ENCODE measurements around the gene DAAM2. TPM values are rescaled to one million over a fixed set of nuclear protein-coding genes. Genes with fewer than 3 reads are reported as not detected.

DAAM2 gene
- total RNA-seq, 1 experiment from 2014 or later = not detected

DNA sequence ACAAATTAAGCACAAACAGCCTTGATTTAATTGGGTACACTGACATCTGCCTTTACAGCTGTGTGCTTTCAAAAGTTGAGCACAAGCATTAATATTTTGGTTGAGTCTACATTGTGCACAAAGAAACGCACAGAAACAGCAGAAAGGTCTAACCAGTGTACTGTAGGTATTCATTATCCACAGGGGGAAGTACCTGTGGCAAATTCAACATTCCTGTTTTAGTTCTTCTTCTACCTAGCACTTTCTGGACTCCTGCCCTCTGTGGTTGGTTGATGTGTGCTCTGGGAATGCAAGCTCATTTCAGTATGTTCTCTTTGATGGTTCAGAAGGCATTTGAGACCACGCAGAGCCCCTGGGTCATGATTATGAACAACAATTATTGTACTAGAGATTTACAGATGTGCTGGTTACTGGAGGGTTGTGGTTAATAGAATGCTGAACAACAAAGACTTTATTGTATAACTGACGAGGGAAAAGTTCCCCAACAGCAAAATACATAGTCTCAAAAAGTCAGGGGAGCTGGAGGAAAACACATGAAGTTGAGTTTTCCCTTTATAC lies 26.6 kb upstream of the DAAM2 start:
- Mint-ChIP-seq H3K4me1 (ENCODE audit: low read depth, unreplicated experiment) (no peaks in the 10 kb centered on the region), H3K36me3 (ENCODE audit: insufficient read depth, unreplicated experiment) (no peaks in the 10 kb centered on the region), H3K27me3 (ENCODE audit: insufficient read depth, unreplicated experiment) (peaks cover 6% of the 10 kb centered on the region), H3K27ac (ENCODE audit: unreplicated experiment) (no peak overlapping the region), H3K4me3 (ENCODE audit: unreplicated experiment) (no peak overlapping the region), H3K9me3 (ENCODE audit: unreplicated experiment) (no peaks in the 10 kb centered on the region)
- H3K4me3 ChIP-seq (ENCODE audit: low read depth, low read length) = no peak overlapping the region
- POLR2A ChIA-PET = no interaction called here
- DNase-seq = no peak
- H3K27me3 ChIP-seq (replicated peaks; ENCODE audit: control insufficient read depth, insufficient read depth, low read length) = peaks cover 1% of the 10 kb centered on the region; the same call in 1 of the 2 replicates
- H3K4me1 ChIP-seq = no peaks in the 10 kb centered on the region
- TF ChIP-seq, protein P1, sequence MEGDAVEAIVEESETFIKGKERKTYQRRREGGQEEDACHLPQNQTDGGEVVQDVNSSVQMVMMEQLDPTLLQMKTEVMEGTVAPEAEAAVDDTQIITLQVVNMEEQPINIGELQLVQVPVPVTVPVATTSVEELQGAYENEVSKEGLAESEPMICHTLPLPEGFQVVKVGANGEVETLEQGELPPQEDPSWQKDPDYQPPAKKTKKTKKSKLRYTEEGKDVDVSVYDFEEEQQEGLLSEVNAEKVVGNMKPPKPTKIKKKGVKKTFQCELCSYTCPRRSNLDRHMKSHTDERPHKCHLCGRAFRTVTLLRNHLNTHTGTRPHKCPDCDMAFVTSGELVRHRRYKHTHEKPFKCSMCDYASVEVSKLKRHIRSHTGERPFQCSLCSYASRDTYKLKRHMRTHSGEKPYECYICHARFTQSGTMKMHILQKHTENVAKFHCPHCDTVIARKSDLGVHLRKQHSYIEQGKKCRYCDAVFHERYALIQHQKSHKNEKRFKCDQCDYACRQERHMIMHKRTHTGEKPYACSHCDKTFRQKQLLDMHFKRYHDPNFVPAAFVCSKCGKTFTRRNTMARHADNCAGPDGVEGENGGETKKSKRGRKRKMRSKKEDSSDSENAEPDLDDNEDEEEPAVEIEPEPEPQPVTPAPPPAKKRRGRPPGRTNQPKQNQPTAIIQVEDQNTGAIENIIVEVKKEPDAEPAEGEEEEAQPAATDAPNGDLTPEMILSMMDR (IDR thresholded peaks at IDR 0.05; ENCODE audit: insufficient read depth in 1 of 2, low read depth in 1 of 2, low read length in 1 of 2, severe bottlenecking in 1 of 2, unreplicated experiment in 1 of 2) = no peak
- intact Hi-C loops (cut with micrococcal nuclease; ENCODE audit: unreplicated experiment) = no loop called here
- no TSS peak for BruUV-seq (replicated peaks)
- H3K9me3 ChIP-seq = no peaks in the 10 kb centered on the region
- CTCF ChIA-PET = no interaction called here
- H3K36me3 ChIP-seq (ENCODE audit: control insufficient read depth, insufficient read depth, low read length) = no peaks in the 10 kb centered on the region

DNA sequence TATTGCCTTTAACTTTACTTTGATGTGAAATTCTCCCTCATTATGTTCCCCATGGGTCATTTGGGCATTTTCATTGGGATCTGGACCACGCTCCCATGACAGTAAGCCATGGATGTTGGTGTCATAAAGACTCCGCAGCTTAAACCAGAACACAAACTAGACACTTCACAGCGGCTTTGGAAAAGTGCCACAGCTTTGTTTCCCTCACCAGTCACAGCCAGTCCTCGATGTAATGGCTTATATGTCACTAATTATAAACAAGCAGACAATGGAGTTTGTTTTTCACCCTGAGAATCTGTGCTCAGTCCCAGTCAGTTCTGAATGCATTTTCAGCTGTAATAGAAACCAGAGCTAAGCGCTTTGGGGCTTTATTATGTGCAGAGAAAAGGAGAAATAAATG lies 23.2 kb upstream of the DAAM2 start:
- no peaks in the 10 kb centered on the region for H3K9me3 Mint-ChIP-seq (ENCODE audit: unreplicated experiment)
- Histone ChIP-seq H3K4me1 (no peaks in the 10 kb centered on the region), H3K9me3 (no peaks in the 10 kb centered on the region), H3K27me3 (replicated peaks; ENCODE audit: control insufficient read depth, insufficient read depth, low read length) (peaks cover 1% of the 10 kb centered on the region; the same call in 1 of the 2 replicates), H3K36me3 (ENCODE audit: control insufficient read depth, insufficient read depth, low read length) (no peaks in the 10 kb centered on the region), H3K4me3 (ENCODE audit: low read depth, low read length) (no peak overlapping the region)
- no TSS peak for BruUV-seq (replicated peaks)
- TF ChIP-seq, protein P1 (IDR thresholded peaks at IDR 0.05; ENCODE audit: insufficient read depth in 1 of 2, low read depth in 1 of 2, low read length in 1 of 2, severe bottlenecking in 1 of 2, unreplicated experiment in 1 of 2) = no peak
- H3K27me3 Mint-ChIP-seq (ENCODE audit: insufficient read depth, unreplicated experiment) = peaks cover 8% of the 10 kb centered on the region
- no peak overlapping the region for H3K4me3 Mint-ChIP-seq (ENCODE audit: unreplicated experiment)
- ChIA-PET POLR2A (no interaction called here), CTCF (no interaction called here)
- DNase-seq = no peak
- no peaks in the 10 kb centered on the region for H3K4me1 Mint-ChIP-seq (ENCODE audit: low read depth, unreplicated experiment)
- H3K27ac Mint-ChIP-seq (ENCODE audit: unreplicated experiment) = no peak overlapping the region
- H3K36me3 Mint-ChIP-seq (ENCODE audit: insufficient read depth, unreplicated experiment) = no peaks in the 10 kb centered on the region
- intact Hi-C loops (cut with micrococcal nuclease; ENCODE audit: unreplicated experiment) = no loop called here

DNA sequence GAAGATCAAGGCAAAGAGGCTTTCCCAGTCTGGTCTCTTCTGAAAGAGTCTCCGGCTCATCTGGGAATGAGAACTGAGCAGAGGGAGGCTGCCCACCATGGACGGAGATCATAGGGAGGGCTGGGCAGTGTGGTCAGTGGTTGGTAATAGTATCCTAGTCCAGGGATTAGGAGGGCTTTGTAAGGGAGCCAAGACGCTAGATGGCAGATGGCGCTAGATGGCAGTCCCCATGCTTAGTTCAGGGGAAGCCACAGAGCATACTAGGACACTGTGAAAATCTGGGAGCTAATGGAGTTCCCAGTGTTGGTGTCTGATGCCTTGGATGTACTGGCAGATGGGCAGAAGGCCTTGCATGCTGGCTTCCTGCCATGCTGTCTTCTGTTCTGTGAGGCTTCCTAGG lies 21.7 kb upstream of the DAAM2 start:
- H3K27me3 ChIP-seq (replicated peaks; ENCODE audit: control insufficient read depth, insufficient read depth, low read length) = peaks cover 1% of the 10 kb centered on the region; the same call in 1 of the 2 replicates
- H3K27me3 Mint-ChIP-seq (ENCODE audit: insufficient read depth, unreplicated experiment) = peaks cover 6% of the 10 kb centered on the region
- H3K27ac Mint-ChIP-seq (ENCODE audit: unreplicated experiment) = no peak overlapping the region
- H3K4me1 ChIP-seq = no peaks in the 10 kb centered on the region
- ChIA-PET POLR2A (no interaction called here), CTCF (no interaction called here)
- no peaks in the 10 kb centered on the region for H3K36me3 Mint-ChIP-seq (ENCODE audit: insufficient read depth, unreplicated experiment)
- intact Hi-C loops (cut with micrococcal nuclease; ENCODE audit: unreplicated experiment) = no loop called here
- BruUV-seq (replicated peaks) = no TSS peak
- H3K9me3 ChIP-seq = no peaks in the 10 kb centered on the region
- no peaks in the 10 kb centered on the region for H3K36me3 ChIP-seq (ENCODE audit: control insufficient read depth, insufficient read depth, low read length)
- H3K4me3 Mint-ChIP-seq (ENCODE audit: unreplicated experiment) = no peak overlapping the region
- H3K9me3 Mint-ChIP-seq (ENCODE audit: unreplicated experiment) = no peaks in the 10 kb centered on the region
- no peaks in the 10 kb centered on the region for H3K4me1 Mint-ChIP-seq (ENCODE audit: low read depth, unreplicated experiment)
- no peak overlapping the region for H3K4me3 ChIP-seq (ENCODE audit: low read depth, low read length)
- TF ChIP-seq, protein P1 (IDR thresholded peaks at IDR 0.05; ENCODE audit: insufficient read depth in 1 of 2, low read depth in 1 of 2, low read length in 1 of 2, severe bottlenecking in 1 of 2, unreplicated experiment in 1 of 2) = no peak
- DNase-seq = no peak

Measured in Caco-2 (cell line).